Duodenal mucosa (tissue), 2 donors: Measurements from ENCODE around the gene RHOT1.
"Not testable (repeated sequence)": the region's sequence is repeated elsewhere in the genome, so short reads cannot be mapped to it uniquely, and the experiment has no call there.

ENCODE experiments used
- H3K27ac ChIP-seq: one replicate; pipeline ENCODE4 v1.7.0; 2013; ENCODE audit warnings: low read depth, low read length
- H3K27me3 ChIP-seq, 2 donors: one replicate each; pipeline ENCODE4 v1.7.0; 2013; ENCODE audit warnings: low read length in 2 of 2, control low read depth in 1 of 2; ENCODE audit not compliant: insufficient read depth in 2 of 2, control insufficient read depth in 1 of 2
- H3K36me3 ChIP-seq, 2 donors: one replicate each; pipeline ENCODE4 v1.7.0; 2013; ENCODE audit warnings: low read length in 2 of 2, control low read depth in 1 of 2; ENCODE audit not compliant: insufficient read depth in 2 of 2, control insufficient read depth in 1 of 2
- H3K4me1 ChIP-seq, 2 donors: one replicate each; pipeline ENCODE4 v1.7.0; 2013; ENCODE audit warnings: low read length in 2 of 2, control low read depth in 1 of 2; ENCODE audit not compliant: insufficient read depth in 2 of 2, control insufficient read depth in 1 of 2
- H3K4me3 ChIP-seq, 2 donors: one replicate each; pipeline ENCODE4 v1.7.0; 2013; ENCODE audit warnings: low read length in 2 of 2, low read depth in 1 of 2
- H3K9ac ChIP-seq, 2 donors: one replicate each; pipeline ENCODE4 v1.7.0; 2013; ENCODE audit warnings: low read length in 2 of 2, low read depth in 1 of 2
- H3K9me3 ChIP-seq, 2 donors: one replicate each; pipeline ENCODE4 v1.7.0; 2013; ENCODE audit warnings: low read length in 2 of 2, control low read depth in 1 of 2; ENCODE audit not compliant: control insufficient read depth in 1 of 2

RHOT1 gene

DNA sequence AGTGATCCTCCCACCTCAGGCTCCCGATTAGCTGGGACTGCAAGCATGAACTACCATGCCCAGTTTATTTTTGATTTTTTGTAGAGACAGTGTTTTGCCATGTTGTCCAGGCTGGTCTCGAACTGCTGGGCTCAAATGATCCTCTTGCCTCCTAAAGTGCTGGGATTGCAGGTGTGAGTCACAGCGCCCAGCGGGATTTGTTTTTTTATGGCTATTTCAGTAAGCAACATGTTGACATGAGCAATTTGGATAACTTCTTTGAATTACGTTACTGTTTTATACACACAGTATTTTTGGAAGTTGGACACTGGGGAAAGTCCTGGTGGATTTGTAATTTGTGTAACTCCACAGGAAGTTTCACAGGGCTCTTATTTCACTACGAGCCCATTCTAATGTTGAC lies 18.5 kb upstream of the RHOT1 start:
- H3K27ac ChIP-seq = no peak overlapping the region
- H3K4me1 ChIP-seq = peaks cover 21 to 25% of the 10 kb centered on the region in 2 donors
- H3K36me3 ChIP-seq = no peaks in the 10 kb centered on the region
- H3K9me3 ChIP-seq = peaks cover 0 to 3% of the 10 kb centered on the region in 2 donors
- no peaks in the 10 kb centered on the region for H3K27me3 ChIP-seq
- H3K9ac ChIP-seq = no peak overlapping the region
- no peak overlapping the region for H3K4me3 ChIP-seq

DNA sequence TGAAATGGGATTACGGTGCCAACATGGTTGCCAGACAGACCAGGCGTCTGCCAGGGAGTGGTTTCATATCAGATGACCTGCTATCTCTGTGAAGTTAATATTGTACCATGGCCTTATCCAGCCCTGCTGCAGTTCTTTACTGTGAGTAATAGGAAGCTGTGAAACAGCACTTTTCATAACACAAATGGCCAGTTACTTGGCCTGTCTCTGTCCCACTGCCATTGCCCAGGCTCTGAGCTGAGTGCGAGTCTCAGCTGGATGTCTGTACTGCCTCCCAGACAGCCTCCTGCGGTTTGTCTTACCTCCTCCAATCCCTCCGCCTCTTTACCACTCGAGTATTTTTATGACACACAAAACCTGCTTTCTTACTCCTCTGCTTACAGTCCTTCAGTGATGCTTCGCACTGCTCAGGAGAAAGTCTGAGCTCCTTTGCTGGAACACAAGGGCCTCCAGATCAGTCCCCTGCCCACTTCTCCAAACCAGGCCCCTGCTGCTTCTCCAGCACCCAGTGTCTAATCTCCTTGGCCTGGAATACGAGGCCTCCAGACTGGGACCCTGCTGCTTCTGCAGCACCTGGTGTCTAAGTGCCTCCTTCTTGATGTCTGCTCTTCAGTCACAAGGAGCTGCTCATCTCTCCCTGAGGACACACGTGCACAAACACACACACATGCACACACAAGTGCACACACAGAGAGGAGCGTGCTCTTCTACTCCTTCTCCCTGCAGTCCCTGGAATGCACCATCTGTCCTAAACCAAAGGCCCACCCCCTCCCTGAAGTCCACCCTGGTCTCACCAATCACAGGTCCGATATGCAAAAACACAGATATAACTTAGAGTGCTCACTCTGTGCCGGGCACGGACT lies 17.1 kb upstream of the RHOT1 start:
- H3K27me3 ChIP-seq = no peaks in the 10 kb centered on the region
- H3K4me1 ChIP-seq = peaks cover 21 to 25% of the 10 kb centered on the region in 2 donors
- peaks cover 0 to under 1% of the 10 kb centered on the region in 2 donors for H3K9me3 ChIP-seq
- no peaks in the 10 kb centered on the region for H3K36me3 ChIP-seq
- no peak overlapping the region for H3K27ac ChIP-seq
- H3K4me3 ChIP-seq = peak overlapping the region; percentile 8 to 13
- H3K9ac ChIP-seq = peak overlapping the region in 1 of 2 donors; percentile 7

DNA sequence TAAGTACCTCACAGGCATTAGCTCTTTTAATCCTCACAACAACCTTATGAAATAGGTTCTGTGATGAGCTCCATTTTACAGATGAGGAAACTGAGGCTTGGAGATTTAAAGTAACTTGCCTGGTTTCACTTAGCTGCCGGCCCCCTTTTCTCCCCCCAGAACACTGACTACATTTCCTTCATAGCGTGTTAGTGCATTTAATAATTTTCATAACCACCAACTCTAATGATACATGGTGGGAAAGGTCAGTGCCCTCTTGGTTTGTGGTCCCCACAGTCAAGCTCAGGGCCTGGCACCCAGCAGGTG lies 16.5 kb upstream of the RHOT1 start:
- H3K27me3 ChIP-seq = no peaks in the 10 kb centered on the region
- H3K27ac ChIP-seq = no peak overlapping the region
- H3K9ac ChIP-seq = no peak overlapping the region
- H3K4me3 ChIP-seq = no peak overlapping the region
- no peaks in the 10 kb centered on the region for H3K36me3 ChIP-seq
- H3K9me3 ChIP-seq = no peaks in the 10 kb centered on the region
- peaks cover 21 to 25% of the 10 kb centered on the region in 2 donors for H3K4me1 ChIP-seq

DNA sequence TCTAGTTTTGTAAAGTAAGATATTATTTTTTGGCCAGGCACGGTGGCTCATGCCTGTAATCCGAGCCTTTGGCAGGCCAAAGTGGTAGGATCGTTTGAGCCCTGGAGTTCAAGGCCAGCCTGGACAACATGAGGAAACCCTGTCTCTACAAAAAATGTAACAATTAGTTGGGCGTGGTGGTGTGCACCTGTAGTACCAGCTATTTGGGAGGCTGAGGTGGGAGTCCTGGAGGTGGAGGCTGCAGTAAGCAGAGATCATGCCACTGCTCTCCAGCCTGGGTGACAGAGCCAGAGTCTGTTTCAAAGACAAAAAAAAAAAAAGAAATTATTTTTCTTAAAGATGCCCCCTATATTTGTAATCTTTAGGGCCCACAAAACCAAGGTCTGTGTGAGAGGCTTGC lies 16.0 kb upstream of the RHOT1 start:
- Histone ChIP-seq H3K4me1 (peaks cover 21 to 25% of the 10 kb centered on the region in 2 donors), H3K9me3 (no peaks in the 10 kb centered on the region), H3K27ac (no peak overlapping the region), H3K36me3 (no peaks in the 10 kb centered on the region), H3K27me3 (no peaks in the 10 kb centered on the region), H3K9ac (no peak overlapping the region), H3K4me3 (no peak overlapping the region)

DNA sequence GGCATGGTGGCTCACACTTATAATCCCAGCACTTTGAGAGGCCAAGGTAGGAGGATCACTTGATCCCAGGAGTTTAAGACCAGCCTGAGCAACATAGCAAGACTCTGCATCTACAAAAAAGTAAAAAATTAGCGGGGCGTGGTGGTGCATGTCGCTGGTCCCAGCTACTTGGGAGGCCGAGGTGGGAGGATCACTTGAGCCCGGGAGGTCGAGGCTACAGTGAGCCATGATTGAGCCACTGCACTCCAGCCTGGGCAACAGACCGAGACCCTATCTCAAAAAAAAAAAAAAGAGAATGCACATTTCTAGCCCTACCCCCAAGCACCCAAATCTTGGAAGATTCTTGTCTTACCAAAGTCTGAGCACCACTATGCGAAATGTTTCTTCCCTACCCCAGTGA lies 15.6 kb upstream of the RHOT1 start:
- Histone ChIP-seq H3K9ac (peak overlapping the region in 1 of 2 donors; percentile 82), H3K4me3 (peak overlapping the region in 1 of 2 donors; percentile 79), H3K27ac (peak overlapping the region; percentile 26)

DNA sequence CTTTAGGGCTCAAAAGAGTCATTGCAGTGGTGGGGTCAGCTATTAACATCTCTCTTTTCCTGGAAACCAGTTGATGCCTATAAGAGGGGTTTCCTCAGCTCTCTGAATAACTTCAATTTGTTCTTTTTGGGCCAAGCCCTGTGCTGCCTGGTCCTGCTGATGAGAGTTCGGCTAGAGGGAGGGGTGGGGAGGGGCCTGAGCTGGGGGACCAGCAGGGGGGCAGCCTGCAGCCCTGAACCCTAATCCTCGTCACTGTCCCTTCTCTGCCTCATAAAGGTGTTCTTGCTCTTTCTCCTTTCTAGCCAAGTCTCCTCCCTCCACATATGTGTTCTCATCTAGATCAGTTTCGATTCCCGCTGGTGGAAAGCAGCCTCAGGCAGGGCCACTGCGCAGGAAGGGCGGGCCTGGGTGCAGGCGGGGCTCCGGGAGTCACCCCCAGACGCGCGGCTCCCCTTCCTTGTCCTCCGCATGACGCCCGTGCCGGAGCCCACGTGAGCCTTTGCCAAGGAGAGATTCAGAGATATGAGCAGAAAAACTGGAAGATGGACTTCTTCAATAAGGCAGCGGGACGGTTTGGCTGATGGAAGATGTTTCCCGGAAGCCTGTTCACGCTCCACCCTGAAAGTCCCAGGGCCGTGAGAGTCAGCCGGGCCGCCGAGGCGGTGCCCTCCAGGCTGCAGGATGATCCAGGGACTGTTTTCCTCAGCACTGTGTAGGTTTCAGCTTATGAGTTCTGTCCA lies 15.0 kb upstream of the RHOT1 start:
- peak overlapping the region; percentile 79 to 82 for H3K4me3 ChIP-seq
- H3K9ac ChIP-seq = peak overlapping the region; percentile 73 to 82
- H3K27ac ChIP-seq = peak overlapping the region; percentile 65
- no peaks in the 10 kb centered on the region for H3K36me3 ChIP-seq
- no peaks in the 10 kb centered on the region for H3K27me3 ChIP-seq
- H3K4me1 ChIP-seq = peaks cover 21 to 25% of the 10 kb centered on the region in 2 donors
- H3K9me3 ChIP-seq = no peaks in the 10 kb centered on the region

More for the DNA sequence above, 15.6 kb upstream of the RHOT1 start:
- peaks cover 21 to 25% of the 10 kb centered on the region in 2 donors for H3K4me1 ChIP-seq
- no peaks in the 10 kb centered on the region for H3K27me3 ChIP-seq
- no peaks in the 10 kb centered on the region for H3K9me3 ChIP-seq
- no peaks in the 10 kb centered on the region for H3K36me3 ChIP-seq

DNA sequence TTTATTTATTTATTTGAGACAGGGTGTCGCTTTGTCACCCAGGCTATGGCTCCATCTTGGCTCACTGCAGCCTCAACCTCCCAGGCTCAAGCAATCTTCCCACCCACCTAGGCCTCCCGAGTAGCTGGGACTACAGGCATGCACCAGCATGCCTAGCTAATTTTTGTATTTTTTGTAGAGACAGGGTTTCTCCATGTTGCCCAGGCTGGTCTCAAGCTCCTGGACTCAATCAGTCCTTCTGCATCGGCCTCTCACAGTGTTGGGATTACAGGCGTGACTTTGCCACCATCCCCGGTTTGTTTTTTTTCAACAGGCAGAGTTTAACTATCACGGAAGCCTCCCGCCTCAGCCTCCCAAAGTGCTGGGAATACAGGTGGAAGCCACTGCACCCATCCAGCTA lies 13.8 kb upstream of the RHOT1 start:
- H3K4me3 ChIP-seq = peak overlapping the region in 1 of 2 donors; percentile 79
- not testable (repeated sequence) for H3K27ac ChIP-seq
- peak overlapping the region; percentile 73 to 82 for H3K9ac ChIP-seq

DNA sequence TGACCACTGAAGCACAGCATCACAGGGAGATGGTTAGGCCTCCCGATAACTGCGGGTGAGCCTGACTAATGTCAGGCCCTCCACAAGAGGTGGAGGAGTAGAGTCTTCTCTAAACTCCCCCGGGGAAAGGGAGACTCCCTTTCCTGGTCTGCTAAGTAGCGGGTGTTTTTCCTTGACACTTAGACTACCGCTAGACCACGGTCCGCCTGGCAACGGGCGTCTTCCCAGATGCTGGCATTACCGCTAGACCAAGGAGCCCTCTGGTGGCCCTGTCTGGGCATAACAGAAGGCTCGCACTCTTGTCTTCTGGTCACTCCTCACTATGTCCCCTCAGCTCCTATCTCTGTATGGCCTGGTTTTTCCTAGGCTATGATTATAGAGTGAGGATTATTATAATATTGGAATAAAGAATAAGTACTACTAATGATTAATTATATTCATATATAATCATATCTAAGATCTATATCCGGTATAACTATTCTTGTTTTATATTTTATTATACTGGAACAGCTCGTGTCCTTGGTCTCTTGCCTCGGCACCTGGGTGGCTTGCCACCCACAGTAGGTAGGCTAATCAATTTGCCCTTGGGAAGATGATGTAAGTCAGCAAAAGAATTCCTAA lies 6.7 kb upstream of the RHOT1 start:
- not testable (repeated sequence) for H3K4me1 ChIP-seq, H3K27me3 ChIP-seq, H3K27ac ChIP-seq, H3K4me3 ChIP-seq, H3K9ac ChIP-seq, H3K9me3 ChIP-seq, H3K36me3 ChIP-seq

More for the DNA sequence above, 13.8 kb upstream of the RHOT1 start:
- H3K9me3 ChIP-seq, H3K36me3 ChIP-seq, H3K27me3 ChIP-seq: not testable (repeated sequence)
- H3K4me1 ChIP-seq = peaks cover 21 to 25% of the 10 kb centered on the region in 2 donors

DNA sequence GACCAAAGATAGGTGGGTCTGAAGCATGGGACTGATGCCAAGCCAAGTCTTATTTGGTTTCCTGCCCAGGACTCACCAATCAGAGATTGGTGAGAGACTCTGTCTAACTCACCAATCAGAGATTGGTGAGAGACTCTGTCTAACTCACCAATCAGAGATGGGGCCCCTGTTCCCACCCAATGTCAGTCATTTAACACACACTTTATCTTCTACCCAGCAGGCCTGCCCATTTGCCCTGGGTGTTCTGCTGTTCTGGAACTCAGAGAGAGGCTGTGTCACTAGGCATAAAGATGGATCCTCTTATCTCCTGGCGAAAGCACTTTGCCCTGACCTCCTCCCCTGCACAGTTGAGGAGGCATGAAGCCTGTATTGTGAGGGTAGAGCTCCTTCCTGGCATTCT lies 5.4 kb upstream of the RHOT1 start:
- no peaks in the 10 kb centered on the region for H3K9me3 ChIP-seq
- H3K27ac ChIP-seq = no peak overlapping the region
- H3K4me3 ChIP-seq = no peak overlapping the region
- no peaks in the 10 kb centered on the region for H3K27me3 ChIP-seq
- no peaks in the 10 kb centered on the region for H3K36me3 ChIP-seq
- H3K4me1 ChIP-seq = peaks cover 3 to 8% of the 10 kb centered on the region in 2 donors
- no peak overlapping the region for H3K9ac ChIP-seq

DNA sequence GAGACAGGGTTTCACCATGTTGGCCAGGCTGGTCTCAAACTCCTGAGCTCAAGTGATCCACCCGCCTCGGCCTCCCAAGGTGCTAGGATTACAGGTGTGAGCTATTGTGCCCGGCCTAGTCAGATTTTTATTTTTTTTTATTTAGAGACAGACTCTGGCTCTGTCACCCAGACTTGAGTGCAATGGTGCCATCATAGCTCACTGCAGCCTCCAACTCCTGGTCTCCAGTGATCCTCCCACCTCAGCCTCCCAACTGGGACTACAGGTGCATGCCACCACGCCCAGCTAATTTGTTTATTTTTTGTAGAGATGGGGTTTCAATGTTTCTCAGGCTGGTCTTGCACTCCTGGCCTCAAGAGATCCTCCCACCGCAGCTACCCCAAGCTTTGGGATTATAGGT lies 2.8 kb upstream of the RHOT1 start:
- not testable (repeated sequence) for H3K9ac ChIP-seq, H3K36me3 ChIP-seq, H3K27ac ChIP-seq, H3K9me3 ChIP-seq, H3K4me3 ChIP-seq, H3K27me3 ChIP-seq
- peaks cover 13 to 14% of the 10 kb centered on the region in 2 donors for H3K4me1 ChIP-seq
